Naive thymus-derived CD4-positive, alpha-beta T cell (primary cell): Measurements from ENCODE around the gene FAT1. TPM values are rescaled to one million over a fixed set of nuclear protein-coding genes. Genes with fewer than 3 reads are reported as not detected.

ENCODE experiments used
- ATAC-seq: fragments of 150-1000 bp; cut with Tn5 transposase; 2 replicates; pipeline ENCODE4 v1.10.0; 2021; ENCODE audit warnings: mild to moderate bottlenecking, moderate library complexity
- CTCF ChIA-PET: fragments of 350-600 bp; sonication (Branson Sonifier 250); formaldehyde crosslinking; loops from one replicate; lab custom pipeline; 2021; ENCODE audit warnings: antibody characterized with exemption; lab: Charles Lee
- POLR2A ChIA-PET: fragments of 350-600 bp; sonication (Branson Sonifier 250); formaldehyde crosslinking; loops from one replicate; lab custom pipeline; 2021; ENCODE audit warnings: antibody characterized with exemption, inconsistent platforms; lab: Charles Lee
- DNase-seq, 9 donors: peaks; one replicate each; pipeline versions ENCODE4 v3.0.0 to v3.0.0-alpha.2; 2020 to 2022; ENCODE audit warnings: mixed read lengths in 1 of 9
- H3K27ac ChIP-seq: one replicate; pipeline ENCODE4 v1.7.0; 2013; ENCODE audit warnings: mild to moderate bottlenecking, low read depth, low read length, moderate library complexity
- H3K27me3 ChIP-seq, 2 donors: one replicate each; pipeline ENCODE4 v1.7.0; 2013; ENCODE audit warnings: low read length in 2 of 2, mild to moderate bottlenecking in 2 of 2, moderate library complexity in 2 of 2; ENCODE audit not compliant: control insufficient read depth in 2 of 2, insufficient read depth in 2 of 2
- H3K36me3 ChIP-seq, 3 experiments: 1 replicate in 2 of 3; 2 replicates in 1 of 3; pipeline ENCODE4 v1.7.0; 2013; ENCODE audit warnings: low read length in 3 of 3, mild to moderate bottlenecking in 3 of 3, moderate library complexity in 1 of 3; ENCODE audit not compliant: insufficient read depth in 3 of 3, control insufficient read depth in 2 of 3
- H3K4me1 ChIP-seq, 2 donors: one replicate each; pipeline ENCODE4 v1.7.0; 2013; ENCODE audit warnings: low read length in 2 of 2, mild to moderate bottlenecking in 2 of 2, moderate library complexity in 1 of 2; ENCODE audit not compliant: control insufficient read depth in 2 of 2, insufficient read depth in 2 of 2
- H3K4me3 ChIP-seq: 2 replicates; pipeline ENCODE4 v1.7.0; 2013; ENCODE audit warnings: mild to moderate bottlenecking, low read length
- H3K9me3 ChIP-seq, 3 experiments: 1 replicate in 2 of 3; 2 replicates in 1 of 3; pipeline ENCODE4 v1.7.0; 2013; ENCODE audit warnings: low read length in 3 of 3; ENCODE audit not compliant: control insufficient read depth in 2 of 3
- H3K27ac Mint-ChIP-seq, 9 donors: one replicate each; pipeline ENCODE4 v1.8.0; 2020 to 2022; ENCODE audit warnings: mixed read lengths in 9 of 9, mild to moderate bottlenecking in 8 of 9, moderate library complexity in 5 of 9, inconsistent platforms in 2 of 9
- H3K27me3 Mint-ChIP-seq, 5 donors: one replicate each; pipeline ENCODE4 v1.8.0; 2021 to 2022; ENCODE audit warnings: mixed read lengths in 5 of 5, mild to moderate bottlenecking in 1 of 5
- H3K36me3 Mint-ChIP-seq, 5 donors: one replicate each; pipeline ENCODE4 v1.8.0; 2020 to 2022; ENCODE audit warnings: mixed read lengths in 5 of 5, mild to moderate bottlenecking in 3 of 5, inconsistent platforms in 1 of 5
- H3K4me1 Mint-ChIP-seq, 7 donors: one replicate each; pipeline ENCODE4 v1.8.0; 2020 to 2022; ENCODE audit warnings: mixed read lengths in 7 of 7, mild to moderate bottlenecking in 3 of 7, inconsistent platforms in 1 of 7
- H3K4me3 Mint-ChIP-seq, 10 donors: one replicate each; pipeline ENCODE4 v1.8.0; 2020 to 2022; ENCODE audit warnings: mild to moderate bottlenecking in 10 of 10, mixed read lengths in 10 of 10, moderate library complexity in 6 of 10, inconsistent platforms in 2 of 10
- H3K9me3 Mint-ChIP-seq, 11 donors: one replicate each; pipeline ENCODE4 v1.8.0; 2020 to 2022; ENCODE audit warnings: mixed read lengths in 11 of 11, mild to moderate bottlenecking in 4 of 11, inconsistent platforms in 1 of 11, moderate library complexity in 1 of 11
- intact Hi-C, 2 donors: fragments of 100-400 bp; cut with micrococcal nuclease; formaldehyde crosslinking; loops; one replicate each; pipeline ENCODE4 v1.15.1; 2023
- polyA plus RNA-seq, 2 donors: library from polyadenylated mRNA; unstranded; fragments of 300-500 nt; fragmentation: Illumina TruSeq; gene quantifications; one replicate each; pipeline ENCODE4 v1.2.3, GENCODE V29; 2021
- total RNA-seq, 6 experiments: library from RNA in 5 of 6; stranded (reverse) in 5 of 6; gene quantifications; 1 replicate in 5 of 6; 2 replicates in 1 of 6; pipeline ENCODE4 v1.2.3 and lab custom pipeline; 2021 to 2026

FAT1 gene
- total and polyA plus RNA-seq, 7 experiments from 2014 or later, result 0.05 TPM; not detected in 6

- H3K27ac Mint-ChIP-seq, result no peak overlapping the region
Measured at GRCh38 chr4:186591651-186592050, 132.0 kb downstream of the FAT1 start.

GRCh38 chr4:186588503-186588902 is 135.2 kb downstream of the FAT1 start:
- Histone ChIP-seq H3K4me3 (no peak overlapping the region), H3K4me1 (no peaks in the 10 kb centered on the region), H3K27ac (no peak overlapping the region), H3K27me3 (no peaks in the 10 kb centered on the region), H3K9me3 (no peaks in the 10 kb centered on the region), H3K36me3 (no peaks in the 10 kb centered on the region)
- H3K4me1 Mint-ChIP-seq, result no peaks in the 10 kb centered on the region
- H3K4me3 Mint-ChIP-seq, result no peak overlapping the region
- intact Hi-C loops, result no loop called here
- no peaks in the 10 kb centered on the region for H3K36me3 Mint-ChIP-seq
- ChIA-PET CTCF (interaction anchor here (1.9 kb wide), 1 partner anchor 291 kb away, joined by 7 read pairs; no protein-coding TSS in a partner anchor), POLR2A (no interaction called here)
- H3K9me3 Mint-ChIP-seq, result no peaks in the 10 kb centered on the region
- ATAC-seq, result no peak
- no peak overlapping the region for H3K27ac Mint-ChIP-seq
- H3K27me3 Mint-ChIP-seq, result peaks cover 0 to 12% (median 3%) of the 10 kb centered on the region in 5 donors
- DNase-seq, result no peak

More at GRCh38 chr4:186591651-186592050, 132.0 kb downstream of the FAT1 start:
- no peak for DNase-seq
- Mint-ChIP-seq H3K4me1 (no peaks in the 10 kb centered on the region), H3K4me3 (no peak overlapping the region), H3K36me3 (no peaks in the 10 kb centered on the region), H3K27me3 (peaks cover 0 to 6% (median under 1%) of the 10 kb centered on the region in 5 donors), H3K9me3 (no peaks in the 10 kb centered on the region)
- no peak overlapping the region for H3K27ac ChIP-seq
- H3K4me1 ChIP-seq, result no peaks in the 10 kb centered on the region
- ATAC-seq, result no peak
- CTCF ChIA-PET, result interaction anchor here (0.6 to 1.0 kb wide), 2 partner anchors 10 to 1181 kb away, joined by 3 to 4 read pairs; no protein-coding TSS in a partner anchor
- H3K4me3 ChIP-seq, result no peak overlapping the region
- intact Hi-C loops, result no loop called here
- no peaks in the 10 kb centered on the region for H3K36me3 ChIP-seq
- no peaks in the 10 kb centered on the region for H3K9me3 ChIP-seq
- POLR2A ChIA-PET, result interaction anchor here (0.6 kb wide), 1 partner anchor 74 kb away, joined by 3 read pairs; no protein-coding TSS in a partner anchor
- H3K27me3 ChIP-seq, result no peaks in the 10 kb centered on the region

- no peak overlapping the region for H3K4me3 ChIP-seq
- POLR2A ChIA-PET, result no interaction called here
- Mint-ChIP-seq H3K9me3 (peaks cover 0 to 6% (median 2%) of the 10 kb centered on the region in 11 donors), H3K27ac (no peak overlapping the region), H3K4me3 (no peak overlapping the region), H3K36me3 (no peaks in the 10 kb centered on the region), H3K4me1 (no peaks in the 10 kb centered on the region), H3K27me3 (peaks cover 0 to 9% (median 3%) of the 10 kb centered on the region in 5 donors)
- no peaks in the 10 kb centered on the region for H3K36me3 ChIP-seq
- peak; percentile 55 for ATAC-seq
- H3K27ac ChIP-seq, result no peak overlapping the region
- no peaks in the 10 kb centered on the region for H3K27me3 ChIP-seq
- H3K9me3 ChIP-seq, result no peaks in the 10 kb centered on the region
- peak; percentile 13 to 51 (median 37) for DNase-seq
- H3K4me1 ChIP-seq, result no peaks in the 10 kb centered on the region
- CTCF ChIA-PET, result interaction anchor here (0.8 to 1.9 kb wide), 6 partner anchors 14 to 520 kb away, joined by 3 to 17 read pairs (median 6); partner anchors contain the start of gene TLR3
- intact Hi-C loops, result loop anchor here (1.0 to 2.0 kb wide), 4 partner anchors 225 to 946 kb away; no protein-coding TSS in a partner anchor
Measured at GRCh38 chr4:186587416-186588018, 136.1 kb downstream of the FAT1 start.

GRCh38 chr4:186586205-186586604 is 137.5 kb downstream of the FAT1 start:
- no peaks in the 10 kb centered on the region for H3K4me1 Mint-ChIP-seq
- Histone ChIP-seq H3K4me1 (no peaks in the 10 kb centered on the region), H3K9me3 (no peaks in the 10 kb centered on the region), H3K27me3 (no peaks in the 10 kb centered on the region), H3K4me3 (no peak overlapping the region), H3K27ac (no peak overlapping the region), H3K36me3 (no peaks in the 10 kb centered on the region)
- POLR2A ChIA-PET, result no interaction called here
- no peaks in the 10 kb centered on the region for H3K36me3 Mint-ChIP-seq
- H3K4me3 Mint-ChIP-seq, result no peak overlapping the region
- no peak for ATAC-seq
- no peak overlapping the region for H3K27ac Mint-ChIP-seq
- intact Hi-C loops, result loop anchor here (2.0 kb wide), 2 partner anchors 223 to 435 kb away; no protein-coding TSS in a partner anchor
- H3K9me3 Mint-ChIP-seq, result peaks cover 0 to 14% (median 5%) of the 10 kb centered on the region in 11 donors
- CTCF ChIA-PET, result no interaction called here
- DNase-seq, result no peak
- H3K27me3 Mint-ChIP-seq, result peaks cover 0 to 9% (median 3%) of the 10 kb centered on the region in 5 donors

- Histone ChIP-seq H3K36me3 (no peaks in the 10 kb centered on the region), H3K27me3 (no peaks in the 10 kb centered on the region), H3K27ac (no peak overlapping the region), H3K4me3 (no peak overlapping the region), H3K4me1 (no peaks in the 10 kb centered on the region), H3K9me3 (no peaks in the 10 kb centered on the region)
- DNase-seq, result no peak
- no peak overlapping the region for H3K4me3 Mint-ChIP-seq
- intact Hi-C loops, result no loop called here
- peaks cover 0 to 14% (median 6%) of the 10 kb centered on the region in 11 donors for H3K9me3 Mint-ChIP-seq
- peaks cover 0 to 9% (median 3%) of the 10 kb centered on the region in 5 donors for H3K27me3 Mint-ChIP-seq
- no peaks in the 10 kb centered on the region for H3K36me3 Mint-ChIP-seq
- no peak for ATAC-seq
- ChIA-PET CTCF (no interaction called here), POLR2A (no interaction called here)
- H3K4me1 Mint-ChIP-seq, result no peaks in the 10 kb centered on the region
- H3K27ac Mint-ChIP-seq, result peak overlapping the region in 1 of 9 donors; percentile 17
Measured at GRCh38 chr4:186584912-186585311, 138.7 kb downstream of the FAT1 start.

GRCh38 chr4:186581421-186581820 is 142.2 kb downstream of the FAT1 start:
- Mint-ChIP-seq H3K36me3 (no peaks in the 10 kb centered on the region), H3K27me3 (peaks cover 0 to 9% (median under 1%) of the 10 kb centered on the region in 5 donors), H3K27ac (no peak overlapping the region), H3K9me3 (peaks cover 0 to 14% (median 6%) of the 10 kb centered on the region in 11 donors), H3K4me1 (no peaks in the 10 kb centered on the region), H3K4me3 (no peak overlapping the region)
- H3K4me3 ChIP-seq, result no peak overlapping the region
- intact Hi-C loops, result no loop called here
- DNase-seq (no peak), ATAC-seq (no peak)
- no peaks in the 10 kb centered on the region for H3K4me1 ChIP-seq
- no peaks in the 10 kb centered on the region for H3K36me3 ChIP-seq
- H3K27ac ChIP-seq, result no peak overlapping the region
- ChIA-PET POLR2A (no interaction called here), CTCF (interaction anchor here (1.6 kb wide), 1 partner anchor 10 kb away, joined by 4 read pairs; no protein-coding TSS in a partner anchor)
- no peaks in the 10 kb centered on the region for H3K9me3 ChIP-seq
- no peaks in the 10 kb centered on the region for H3K27me3 ChIP-seq
